ENCODE measurements around the gene PBX1.

- no peak for TF ChIP-seq CTCF (IDR thresholded peaks at IDR 0.05)
- TF ChIP-seq EP300 (IDR thresholded peaks at IDR 0.05) = no peak
- no peak for TF ChIP-seq POLR2A (IDR thresholded peaks at IDR 0.05)
- no peak for TF ChIP-seq POLR2AphosphoS5 (IDR thresholded peaks at IDR 0.05)
Observed at GRCh38 chr1:164746632-164747031, 187.6 kb downstream of the PBX1 start.
